Activated CD4-positive, alpha-beta T cell treated with anti-CD3 and anti-CD28 coated beads, Interleukin-2, amount 50 U/mL, for 1 hour (primary cell): ENCODE measurements around the gene KLHL33.
"Not testable (repeated sequence)": the region's sequence is repeated elsewhere in the genome, so short reads cannot be mapped to it uniquely, and the experiment has no call there.

Experiments used
- DNase-seq: peaks from one replicate; pipeline ENCODE4 v3.0.0-alpha.2; 2020

The KLHL33 gene

GRCh38 chr14:20435582-20436362 is at the start of gene KLHL33:
TSS of gene KLHL33 (minus strand) at chr14:20436166. CDS start at chr14:20435811, 355 bp downstream.
- DNase-seq, result no peak

- no peak for DNase-seq
These were observed 46.4 kb upstream of the KLHL33 start for GRCh38 chr14:20482382-20482781.

- DNase-seq, result no peak
These were observed 42.9 kb upstream of the KLHL33 start for GRCh38 chr14:20478894-20479293.

GRCh38 chr14:20477211-20477876 is 41.4 kb upstream of the KLHL33 start:
- no peak for DNase-seq

- no peak for DNase-seq
These were observed 40.8 kb upstream of the KLHL33 start for GRCh38 chr14:20476776-20477175.

GRCh38 chr14:20472536-20473169 is 36.7 kb upstream of the KLHL33 start:
- DNase-seq, result no peak

- DNase-seq, result no peak
These were observed 34.6 kb upstream of the KLHL33 start for GRCh38 chr14:20470603-20470901.

- peak; percentile 44 for DNase-seq
These were observed 34.1 kb upstream of the KLHL33 start for GRCh38 chr14:20469890-20470602.

GRCh38 chr14:20469242-20469889 is 33.4 kb upstream of the KLHL33 start, which contains the start of gene PNP:
TSS of gene PNP (plus strand) at chr14:20469406. CDS start at chr14:20469525, 119 bp downstream.
- DNase-seq, result peak; percentile 88

GRCh38 chr14:20468764-20469241 is 32.8 kb upstream of the KLHL33 start:
- no peak for DNase-seq

GRCh38 chr14:20461225-20462141 is 25.5 kb upstream of the KLHL33 start, which contains the start of gene PIP4P1:
TSS of gene PIP4P1 (minus strand) at chr14:20461434. CDS start at chr14:20461325, 109 bp downstream.
- peak; percentile 97 for DNase-seq

- peak; percentile 63 for DNase-seq
These were observed 24.7 kb upstream of the KLHL33 start for GRCh38 chr14:20460458-20461224.

- no peak for DNase-seq
These were observed 22.2 kb upstream of the KLHL33 start for GRCh38 chr14:20458031-20458789.

GRCh38 chr14:20456971-20457370 is 21.0 kb upstream of the KLHL33 start:
- no peak for DNase-seq

GRCh38 chr14:20455355-20456300 is 19.7 kb upstream of the KLHL33 start:
- DNase-seq, result no peak

GRCh38 chr14:20454516-20455354 is 18.8 kb upstream of the KLHL33 start, which contains the start of the genes APEX1 and OSGEP:
TSS of gene APEX1 (plus strand) at chr14:20455226. CDS start at chr14:20455646, 420 bp downstream.
TSS of gene OSGEP (minus strand) at chr14:20454812. CDS start at chr14:20454683, 129 bp downstream.
- peak; percentile 97 for DNase-seq

- DNase-seq, result not testable (repeated sequence)
These were observed 16.9 kb upstream of the KLHL33 start for GRCh38 chr14:20452831-20453230.
